Activated CD8-positive, alpha-beta T cell treated with anti-CD3 and anti-CD28 coated beads for 36 hours (primary cell): ENCODE data around the gene ADAMTS13. TPM values are rescaled to one million over a fixed set of nuclear protein-coding genes. Genes with fewer than 3 reads are reported as not detected.
A peak's percentile ranks its signal among the peaks of the same experiment; 100 is the strongest.

Experiments
- ATAC-seq: fragments of 200-7000 bp; cut with Tn5 transposase; one replicate; pipeline ENCODE4 v1.10.0; 2021; ENCODE audit warnings: mild to moderate bottlenecking, moderate library complexity
- CTCF ChIA-PET: fragments of 350-600 bp; sonication (Branson Sonifier 250); formaldehyde crosslinking; loops from one replicate; lab custom pipeline; 2021; ENCODE audit warnings: antibody characterized with exemption; lab: Charles Lee
- POLR2A ChIA-PET: fragments of 350-600 bp; sonication (Branson Sonifier 250); formaldehyde crosslinking; loops from one replicate; lab custom pipeline; 2021; ENCODE audit warnings: antibody characterized with exemption; lab: Charles Lee
- DNase-seq: peaks from one replicate; pipeline ENCODE4 v3.0.0-alpha.2; 2020
- H3K27ac Mint-ChIP-seq: one replicate; pipeline ENCODE4 v1.8.0; 2021; ENCODE audit warnings: mild to moderate bottlenecking, mixed read lengths
- H3K27me3 Mint-ChIP-seq: one replicate; pipeline ENCODE4 v1.8.0; 2021; ENCODE audit warnings: mixed read lengths
- H3K36me3 Mint-ChIP-seq: one replicate; pipeline ENCODE4 v1.8.0; 2021; ENCODE audit warnings: low read depth, mixed read lengths
- H3K4me1 Mint-ChIP-seq: one replicate; pipeline ENCODE4 v1.8.0; 2021; ENCODE audit warnings: low read depth, mixed read lengths
- H3K4me3 Mint-ChIP-seq: one replicate; pipeline ENCODE4 v1.8.0; 2021; ENCODE audit warnings: mild to moderate bottlenecking, moderate library complexity, mixed read lengths
- H3K9me3 Mint-ChIP-seq: one replicate; pipeline ENCODE4 v1.8.0; 2021; ENCODE audit warnings: mixed read lengths
- intact Hi-C: fragments of 100-400 bp; cut with micrococcal nuclease; formaldehyde crosslinking; loops from one replicate; pipeline ENCODE4 v1.10.0; 2022
- total RNA-seq, 2 experiments: library from RNA; stranded (reverse); gene quantifications; one replicate each; pipeline ENCODE4 v1.2.3, GENCODE V29; 2021
- TF ChIP-seq, protein P1 (sequence below): fragments of 200-600 bp; IDR thresholded peaks from one replicate; pipeline ENCODE4 v1.8.0; 2022; ENCODE audit warnings: antibody characterized with exemption, mild to moderate bottlenecking

ADAMTS13 gene
- total RNA-seq, 2 experiments from 2014 or later: 2.5 to 2.9 TPM

DNA sequence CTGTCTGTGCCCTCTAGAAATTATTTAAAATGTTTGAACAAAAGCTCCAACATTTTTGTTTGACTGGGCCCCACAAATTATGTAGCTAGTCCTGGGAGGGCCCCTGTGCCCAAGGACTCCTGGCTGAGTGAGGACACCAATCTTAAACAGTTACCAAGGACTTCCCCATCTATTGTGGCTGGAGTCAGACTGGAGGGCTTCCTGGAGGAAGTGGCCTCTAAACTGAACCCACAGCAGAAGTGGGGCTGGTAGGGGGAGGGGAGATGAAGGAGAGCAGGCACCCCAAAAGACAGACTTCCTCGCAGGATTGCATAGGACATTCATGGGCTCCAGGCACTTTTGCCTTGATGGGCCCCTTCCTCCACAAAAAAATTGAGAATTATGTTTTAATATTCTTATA, 8.1 kb downstream of the ADAMTS13 start:
- Mint-ChIP-seq H3K27ac (no peak overlapping the region), H3K36me3 (no peaks in the 10 kb centered on the region), H3K27me3 (peaks cover 20% of the 10 kb centered on the region), H3K4me3 (no peak overlapping the region), H3K4me1 (peaks cover 3% of the 10 kb centered on the region), H3K9me3 (no peaks in the 10 kb centered on the region)
- DNase-seq: no peak
- intact Hi-C loops: no loop called here
- TF ChIP-seq, protein P1, sequence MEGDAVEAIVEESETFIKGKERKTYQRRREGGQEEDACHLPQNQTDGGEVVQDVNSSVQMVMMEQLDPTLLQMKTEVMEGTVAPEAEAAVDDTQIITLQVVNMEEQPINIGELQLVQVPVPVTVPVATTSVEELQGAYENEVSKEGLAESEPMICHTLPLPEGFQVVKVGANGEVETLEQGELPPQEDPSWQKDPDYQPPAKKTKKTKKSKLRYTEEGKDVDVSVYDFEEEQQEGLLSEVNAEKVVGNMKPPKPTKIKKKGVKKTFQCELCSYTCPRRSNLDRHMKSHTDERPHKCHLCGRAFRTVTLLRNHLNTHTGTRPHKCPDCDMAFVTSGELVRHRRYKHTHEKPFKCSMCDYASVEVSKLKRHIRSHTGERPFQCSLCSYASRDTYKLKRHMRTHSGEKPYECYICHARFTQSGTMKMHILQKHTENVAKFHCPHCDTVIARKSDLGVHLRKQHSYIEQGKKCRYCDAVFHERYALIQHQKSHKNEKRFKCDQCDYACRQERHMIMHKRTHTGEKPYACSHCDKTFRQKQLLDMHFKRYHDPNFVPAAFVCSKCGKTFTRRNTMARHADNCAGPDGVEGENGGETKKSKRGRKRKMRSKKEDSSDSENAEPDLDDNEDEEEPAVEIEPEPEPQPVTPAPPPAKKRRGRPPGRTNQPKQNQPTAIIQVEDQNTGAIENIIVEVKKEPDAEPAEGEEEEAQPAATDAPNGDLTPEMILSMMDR: no peak
- ChIA-PET CTCF (no interaction called here), POLR2A (no interaction called here)
- ATAC-seq: no peak

DNA sequence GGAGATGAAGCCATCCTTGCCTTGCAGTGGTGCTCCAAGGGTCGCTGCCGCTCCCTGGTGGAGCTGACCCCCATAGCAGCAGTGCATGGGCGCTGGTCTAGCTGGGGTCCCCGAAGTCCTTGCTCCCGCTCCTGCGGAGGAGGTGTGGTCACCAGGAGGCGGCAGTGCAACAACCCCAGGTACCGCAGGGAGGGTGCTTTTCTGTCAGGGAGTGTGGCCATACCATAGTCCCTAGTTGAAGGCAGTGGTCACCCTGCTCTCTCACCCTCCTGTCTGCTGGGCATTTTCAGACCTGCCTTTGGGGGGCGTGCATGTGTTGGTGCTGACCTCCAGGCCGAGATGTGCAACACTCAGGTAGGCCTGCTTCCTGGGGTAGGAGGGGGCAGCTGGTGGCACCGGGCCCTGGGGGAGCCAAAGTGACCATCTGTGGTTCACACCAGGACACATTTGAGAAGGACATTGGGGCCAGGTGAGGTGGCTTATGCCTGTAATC, 11.2 kb downstream of the ADAMTS13 start:
- no peak for DNase-seq
- Mint-ChIP-seq H3K27me3 (peaks cover 3% of the 10 kb centered on the region), H3K4me1 (no peaks in the 10 kb centered on the region), H3K36me3 (no peaks in the 10 kb centered on the region), H3K9me3 (no peaks in the 10 kb centered on the region), H3K4me3 (no peak overlapping the region), H3K27ac (no peak overlapping the region)
- intact Hi-C loops: no loop called here
- ChIA-PET POLR2A (no interaction called here), CTCF (no interaction called here)
- ATAC-seq: no peak
- TF ChIP-seq, protein P1: no peak

DNA sequence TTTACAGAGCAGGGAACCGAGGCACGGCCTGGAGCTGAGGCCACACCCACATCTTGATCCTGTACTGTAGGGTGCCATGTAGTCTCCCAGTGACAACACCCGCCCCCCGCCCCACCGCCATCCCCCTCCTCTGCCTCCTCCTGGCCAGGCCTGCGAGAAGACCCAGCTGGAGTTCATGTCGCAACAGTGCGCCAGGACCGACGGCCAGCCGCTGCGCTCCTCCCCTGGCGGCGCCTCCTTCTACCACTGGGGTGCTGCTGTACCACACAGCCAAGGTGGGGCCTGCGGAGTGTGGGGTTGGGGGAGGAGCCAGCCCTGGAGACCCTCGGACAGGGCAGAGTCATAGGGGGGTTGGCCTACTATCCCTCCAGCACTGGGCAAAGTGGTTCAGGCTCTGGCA, 14.5 kb downstream of the ADAMTS13 start:
- intact Hi-C loops: no loop called here
- CTCF ChIA-PET: no interaction called here
- Mint-ChIP-seq H3K27ac (no peak overlapping the region), H3K4me3 (no peak overlapping the region), H3K27me3 (no peaks in the 10 kb centered on the region), H3K4me1 (peaks cover 5% of the 10 kb centered on the region), H3K36me3 (no peaks in the 10 kb centered on the region), H3K9me3 (no peaks in the 10 kb centered on the region)
- POLR2A ChIA-PET: no interaction called here
- TF ChIP-seq, protein P1: no peak
- DNase-seq (no peak), ATAC-seq (no peak)

DNA sequence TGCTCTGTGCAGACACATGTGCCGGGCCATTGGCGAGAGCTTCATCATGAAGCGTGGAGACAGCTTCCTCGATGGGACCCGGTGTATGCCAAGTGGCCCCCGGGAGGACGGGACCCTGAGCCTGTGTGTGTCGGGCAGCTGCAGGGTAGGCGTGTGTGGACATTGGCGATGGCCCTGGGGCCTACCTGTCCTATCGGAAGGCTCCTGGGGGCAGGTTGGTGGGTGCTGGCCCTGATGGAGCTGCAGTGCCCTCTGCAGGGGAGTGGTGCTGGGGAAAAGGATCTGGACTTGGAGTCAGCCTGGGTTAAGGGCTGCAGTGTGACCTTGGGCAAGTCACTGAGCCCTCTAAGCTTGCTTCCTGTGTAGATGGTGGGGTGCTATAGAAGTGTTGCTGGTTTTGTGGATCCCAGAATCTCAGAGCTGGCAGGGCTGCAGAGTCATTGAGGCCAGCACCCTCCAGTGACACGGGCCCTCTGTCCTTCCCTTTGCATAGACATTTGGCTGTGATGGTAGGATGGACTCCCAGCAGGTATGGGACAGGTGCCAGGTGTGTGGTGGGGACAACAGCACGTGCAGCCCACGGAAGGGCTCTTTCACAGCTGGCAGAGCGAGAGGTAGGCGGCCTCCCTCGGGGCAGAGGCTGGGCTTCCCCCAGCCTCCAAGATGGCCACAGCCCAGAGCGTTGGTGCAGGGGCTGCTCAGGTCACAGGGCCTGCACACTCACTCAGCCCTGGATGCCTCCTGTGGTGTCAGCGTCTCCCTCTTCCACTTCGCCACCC, 15.8 kb downstream of the ADAMTS13 start:
- TF ChIP-seq, protein P1: no peak
- H3K27me3 Mint-ChIP-seq: no peaks in the 10 kb centered on the region
- ChIA-PET POLR2A (no interaction called here), CTCF (no interaction called here)
- H3K4me3 Mint-ChIP-seq: no peak overlapping the region
- H3K36me3 Mint-ChIP-seq: no peaks in the 10 kb centered on the region
- ATAC-seq (no peak), DNase-seq (no peak)
- no peak overlapping the region for H3K27ac Mint-ChIP-seq
- H3K4me1 Mint-ChIP-seq: peaks cover 5% of the 10 kb centered on the region
- intact Hi-C loops: no loop called here
- H3K9me3 Mint-ChIP-seq: no peaks in the 10 kb centered on the region

DNA sequence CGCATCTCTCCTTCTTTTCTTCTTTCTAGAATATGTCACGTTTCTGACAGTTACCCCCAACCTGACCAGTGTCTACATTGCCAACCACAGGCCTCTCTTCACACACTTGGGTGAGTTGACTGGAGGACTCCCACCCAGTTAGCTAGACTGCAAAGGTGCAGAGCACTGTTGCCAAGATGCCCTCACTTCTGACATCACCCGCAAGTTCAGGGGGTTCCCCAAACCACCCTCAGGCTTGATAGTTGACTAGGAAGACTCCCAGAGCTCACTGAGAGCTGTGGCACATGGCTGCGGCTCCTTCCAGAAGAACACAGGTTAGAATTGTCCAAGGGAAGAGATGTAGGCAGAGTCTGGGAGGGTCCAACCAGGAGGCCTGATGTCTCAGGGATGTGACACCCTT, 17.2 kb downstream of the ADAMTS13 start:
- no peaks in the 10 kb centered on the region for H3K36me3 Mint-ChIP-seq
- H3K4me3 Mint-ChIP-seq: no peak overlapping the region
- ChIA-PET CTCF (no interaction called here), POLR2A (no interaction called here)
- H3K4me1 Mint-ChIP-seq: peaks cover 5% of the 10 kb centered on the region
- intact Hi-C loops: no loop called here
- no peaks in the 10 kb centered on the region for H3K9me3 Mint-ChIP-seq
- DNase-seq: peak; percentile 44
- no peaks in the 10 kb centered on the region for H3K27me3 Mint-ChIP-seq
- TF ChIP-seq, protein P1: no peak
- ATAC-seq: peak; percentile 75
- no peak overlapping the region for H3K27ac Mint-ChIP-seq
